K562 (cell line): ENCODE data around the gene MARCHF5. TPM values are rescaled to one million over a fixed set of nuclear protein-coding genes. Genes with fewer than 3 reads are reported as not detected.

Experiments
- DMBX1 ChIP-seq: fragments of 250-450 bp; sonication (Bioruptor Pico); IDR thresholded peaks from 2 replicates; pipeline ENCODE4 v1.8.0; 2022; ENCODE audit warnings: inconsistent platforms, mild to moderate bottlenecking, moderate library complexity, borderline replicate concordance
- HDAC1 ChIP-seq, 2 experiments: fragments of 450-650 bp; IDR thresholded peaks; 2 replicates each; pipeline ENCODE4 v1.6.1; 2016 to 2017; ENCODE audit warnings: inconsistent platforms in 1 of 2, mild to moderate bottlenecking in 1 of 2, moderate library complexity in 1 of 2
- HOXB6 ChIP-seq: fragments of 250-450 bp; sonication (Bioruptor Pico); IDR thresholded peaks from 2 replicates; pipeline ENCODE4 v1.5.1; 2022; ENCODE audit warnings: mild to moderate bottlenecking, borderline replicate concordance
- IRF2 ChIP-seq: sonication (generic); formaldehyde crosslinking; IDR thresholded peaks from 2 replicates; pipeline ENCODE4 v1.8.1; 2022; ENCODE audit warnings: mild to moderate bottlenecking, missing genetic modification reagents
- NEUROD1 ChIP-seq: fragments of 150-350 bp; IDR thresholded peaks from 2 replicates; pipeline ENCODE4 v1.6.1; 2014; ENCODE audit warnings: borderline replicate concordance, low read length, low read depth; ENCODE audit not compliant: partially characterized antibody
- NR4A1 ChIP-seq, 2 experiments: fragments of 250-450 bp in 1 of 2; fragments of 450-650 bp in 1 of 2; sonication (Bioruptor Pico) in 1 of 2; IDR thresholded peaks; 2 replicates each; pipeline versions ENCODE4 v1.4.0 to v1.6.1; 2016 to 2020; ENCODE audit warnings: mild to moderate bottlenecking in 2 of 2, missing compliant biosample characterization in 1 of 2, missing genetic modification characterization in 1 of 2, moderate library complexity in 1 of 2
- PHTF2 ChIP-seq: fragments of 250-450 bp; sonication (Bioruptor Pico); IDR thresholded peaks from 2 replicates; pipeline ENCODE4 v1.5.0; 2021; ENCODE audit warnings: mild to moderate bottlenecking
- POLR2AphosphoS2 ChIP-seq: IDR thresholded peaks from 2 replicates; pipeline ENCODE4 v1.6.1; 2012; ENCODE audit warnings: low read length, improper control_type of control experiment
- POLR3A ChIP-seq: IDR thresholded peaks from 2 replicates; pipeline ENCODE4 v1.6.1; 2011; ENCODE audit warnings: borderline replicate concordance, mild to moderate bottlenecking, moderate library complexity; ENCODE audit not compliant: insufficient read length, insufficient read depth; ENCODE audit errors: extremely low read depth
- PTTG1 ChIP-seq: fragments of 450-650 bp; IDR thresholded peaks from 2 replicates; pipeline ENCODE4 v1.6.1; 2016; ENCODE audit warnings: low read depth, mild to moderate bottlenecking, missing genetic modification characterization, missing compliant biosample characterization
- SMC3 ChIP-seq: conservative IDR thresholded peaks from 2 replicates; pipeline ENCODE4 v1.6.1; 2011; ENCODE audit warnings: low read depth, low read length, improper control_type of control experiment; ENCODE audit not compliant: insufficient read depth
- TBP ChIP-seq: optimal IDR thresholded peaks from 2 replicates; pipeline ENCODE3; 2011; ENCODE audit warnings: low read depth, low read length, improper control_type of control experiment
- ZNF444 ChIP-seq: fragments of 250-450 bp; sonication (Bioruptor Pico); IDR thresholded peaks from 2 replicates; pipeline ENCODE4 v1.4.0; 2020; ENCODE audit warnings: mild to moderate bottlenecking, moderate library complexity
- ZNF583 ChIP-seq: fragments of 250-450 bp; sonication (Bioruptor Pico); IDR thresholded peaks from 2 replicates; pipeline ENCODE4 v1.4.0; 2020
- polyA plus RNA-seq, 8 experiments: library from polyadenylated mRNA; depleted of rRNA in 4 of 8; stranded (reverse) in 5 of 8; unstranded in 3 of 8; fragments of >200 nt; fragmentation: Nextera tagmentation in 2 of 8; fragmentation: Illumina TruSeq in 1 of 8; extraction: Ambion mirVana in 2 of 8; extraction: Trizol in 1 of 8; gene quantifications; 2 replicates each; pipeline versions ENCODE4 v1.2.1 to v1.2.3, GENCODE V29; 2011 to 2014; ENCODE audit warnings: inconsistent platforms in 1 of 8, missing spikeins in 1 of 8
- total RNA-seq, 7 experiments: library from RNA; depleted of rRNA in 6 of 7; stranded (reverse); fragments of >200 nt in 6 of 7; fragmentation: Illumina TruSeq in 2 of 7; extraction: Trizol in 2 of 7; gene quantifications; 2 replicates each; pipeline versions ENCODE4 v1.2.1 to v1.2.3, GENCODE V29; 2011 to 2021; ENCODE audit warnings: low replicate concordance in 1 of 7
- TF ChIP-seq, protein P1 (sequence below): sonication (generic); formaldehyde crosslinking; IDR thresholded peaks from 2 replicates; pipeline ENCODE4 v1.5.0; 2020; ENCODE audit warnings: missing genetic modification reagents
- TF ChIP-seq, protein P2 (sequence below): sonication (generic); formaldehyde crosslinking; IDR thresholded peaks from 2 replicates; pipeline ENCODE4 v1.8.1; 2023; ENCODE audit warnings: mild to moderate bottlenecking, missing genetic modification reagents
- TF ChIP-seq, protein P3 (sequence below): fragments of 450-650 bp; IDR thresholded peaks from 2 replicates; pipeline ENCODE4 v1.6.1; 2017; ENCODE audit warnings: antibody characterized with exemption, mild to moderate bottlenecking
- TF ChIP-seq, protein P4 (sequence below): fragments of 450-650 bp; IDR thresholded peaks from 2 replicates; pipeline ENCODE4 v1.6.1; 2016; ENCODE audit warnings: antibody characterized with exemption

The MARCHF5 gene
- total and polyA plus RNA-seq, 9 of the 15 experiments (the other 6 are each of a cell fraction or from before 2014, with no cell fraction given): 3.4 to 27.2 (median 11.5) TPM

DNA sequence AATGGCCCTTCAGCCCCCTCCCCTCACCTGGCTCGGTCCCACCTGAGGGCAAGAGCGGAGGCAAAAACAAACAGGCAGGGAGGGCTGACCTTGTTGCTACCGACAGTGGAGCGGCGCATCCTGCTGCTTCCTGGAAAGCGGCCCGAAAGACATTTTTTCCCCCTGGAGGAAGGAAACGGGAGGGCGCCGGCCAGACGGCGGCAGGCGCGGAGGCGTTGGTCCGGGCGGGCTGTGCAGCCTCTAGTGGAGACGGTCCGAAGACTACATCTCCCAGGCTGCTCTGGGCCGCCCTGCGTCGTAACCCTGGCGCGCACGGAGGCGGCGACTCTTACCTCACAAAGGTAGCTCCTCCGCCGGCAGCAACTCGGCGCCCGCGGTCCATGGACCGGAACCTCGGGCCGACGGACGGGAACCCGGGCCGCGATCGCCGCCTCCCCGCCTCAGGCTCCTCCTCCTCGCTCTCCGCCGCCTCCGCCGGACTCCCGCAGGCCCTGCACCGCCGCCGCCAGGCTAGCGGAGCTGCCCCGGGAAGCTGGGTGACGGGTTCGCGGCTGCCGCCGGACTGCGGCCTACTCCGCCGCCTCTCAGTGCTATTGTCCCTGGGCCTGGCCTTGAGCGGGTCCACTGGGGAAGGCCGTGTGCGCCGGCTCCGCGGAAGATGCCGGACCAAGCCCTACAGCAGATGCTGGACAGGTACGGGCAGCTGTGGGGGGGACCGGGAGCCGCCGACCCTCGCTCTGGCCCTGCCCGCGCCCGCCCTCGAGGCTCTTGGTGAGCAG, at the start of gene MARCHF5, which contains the start of gene CPEB3 (continued):
- TF ChIP-seq SMC3 (peak; percentile 28; the same call in 1 of the 2 replicates), IRF2 (CRISPR knock-in tag) (no peak), HDAC1 (IDR thresholded peaks at IDR 0.05) (no peak), ZNF583 (CRISPR knock-in tag) (no peak), POLR3A (no peak), ZNF444 (CRISPR knock-in tag) (no peak), PHTF2 (CRISPR knock-in tag) (no peak), TBP (peak; percentile 61), POLR2AphosphoS2 (no peak), NR4A1 (CRISPR knock-in tag; IDR thresholded peaks at IDR 0.05) (no peak), NR4A1 (tag; IDR thresholded peaks at IDR 0.05) (no peak), PTTG1 (tag) (no peak), HOXB6 (CRISPR knock-in tag) (no peak), NEUROD1 (peak; percentile 49), DMBX1 (CRISPR knock-in tag) (no peak)
- TF ChIP-seq, protein P1, sequence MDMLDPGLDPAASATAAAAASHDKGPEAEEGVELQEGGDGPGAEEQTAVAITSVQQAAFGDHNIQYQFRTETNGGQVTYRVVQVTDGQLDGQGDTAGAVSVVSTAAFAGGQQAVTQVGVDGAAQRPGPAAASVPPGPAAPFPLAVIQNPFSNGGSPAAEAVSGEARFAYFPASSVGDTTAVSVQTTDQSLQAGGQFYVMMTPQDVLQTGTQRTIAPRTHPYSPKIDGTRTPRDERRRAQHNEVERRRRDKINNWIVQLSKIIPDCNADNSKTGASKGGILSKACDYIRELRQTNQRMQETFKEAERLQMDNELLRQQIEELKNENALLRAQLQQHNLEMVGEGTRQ (CRISPR knock-in tag): no peak
- TF ChIP-seq, protein P2, sequence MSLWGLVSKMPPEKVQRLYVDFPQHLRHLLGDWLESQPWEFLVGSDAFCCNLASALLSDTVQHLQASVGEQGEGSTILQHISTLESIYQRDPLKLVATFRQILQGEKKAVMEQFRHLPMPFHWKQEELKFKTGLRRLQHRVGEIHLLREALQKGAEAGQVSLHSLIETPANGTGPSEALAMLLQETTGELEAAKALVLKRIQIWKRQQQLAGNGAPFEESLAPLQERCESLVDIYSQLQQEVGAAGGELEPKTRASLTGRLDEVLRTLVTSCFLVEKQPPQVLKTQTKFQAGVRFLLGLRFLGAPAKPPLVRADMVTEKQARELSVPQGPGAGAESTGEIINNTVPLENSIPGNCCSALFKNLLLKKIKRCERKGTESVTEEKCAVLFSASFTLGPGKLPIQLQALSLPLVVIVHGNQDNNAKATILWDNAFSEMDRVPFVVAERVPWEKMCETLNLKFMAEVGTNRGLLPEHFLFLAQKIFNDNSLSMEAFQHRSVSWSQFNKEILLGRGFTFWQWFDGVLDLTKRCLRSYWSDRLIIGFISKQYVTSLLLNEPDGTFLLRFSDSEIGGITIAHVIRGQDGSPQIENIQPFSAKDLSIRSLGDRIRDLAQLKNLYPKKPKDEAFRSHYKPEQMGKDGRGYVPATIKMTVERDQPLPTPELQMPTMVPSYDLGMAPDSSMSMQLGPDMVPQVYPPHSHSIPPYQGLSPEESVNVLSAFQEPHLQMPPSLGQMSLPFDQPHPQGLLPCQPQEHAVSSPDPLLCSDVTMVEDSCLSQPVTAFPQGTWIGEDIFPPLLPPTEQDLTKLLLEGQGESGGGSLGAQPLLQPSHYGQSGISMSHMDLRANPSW (CRISPR knock-in tag): no peak
- TF ChIP-seq, protein P3, sequence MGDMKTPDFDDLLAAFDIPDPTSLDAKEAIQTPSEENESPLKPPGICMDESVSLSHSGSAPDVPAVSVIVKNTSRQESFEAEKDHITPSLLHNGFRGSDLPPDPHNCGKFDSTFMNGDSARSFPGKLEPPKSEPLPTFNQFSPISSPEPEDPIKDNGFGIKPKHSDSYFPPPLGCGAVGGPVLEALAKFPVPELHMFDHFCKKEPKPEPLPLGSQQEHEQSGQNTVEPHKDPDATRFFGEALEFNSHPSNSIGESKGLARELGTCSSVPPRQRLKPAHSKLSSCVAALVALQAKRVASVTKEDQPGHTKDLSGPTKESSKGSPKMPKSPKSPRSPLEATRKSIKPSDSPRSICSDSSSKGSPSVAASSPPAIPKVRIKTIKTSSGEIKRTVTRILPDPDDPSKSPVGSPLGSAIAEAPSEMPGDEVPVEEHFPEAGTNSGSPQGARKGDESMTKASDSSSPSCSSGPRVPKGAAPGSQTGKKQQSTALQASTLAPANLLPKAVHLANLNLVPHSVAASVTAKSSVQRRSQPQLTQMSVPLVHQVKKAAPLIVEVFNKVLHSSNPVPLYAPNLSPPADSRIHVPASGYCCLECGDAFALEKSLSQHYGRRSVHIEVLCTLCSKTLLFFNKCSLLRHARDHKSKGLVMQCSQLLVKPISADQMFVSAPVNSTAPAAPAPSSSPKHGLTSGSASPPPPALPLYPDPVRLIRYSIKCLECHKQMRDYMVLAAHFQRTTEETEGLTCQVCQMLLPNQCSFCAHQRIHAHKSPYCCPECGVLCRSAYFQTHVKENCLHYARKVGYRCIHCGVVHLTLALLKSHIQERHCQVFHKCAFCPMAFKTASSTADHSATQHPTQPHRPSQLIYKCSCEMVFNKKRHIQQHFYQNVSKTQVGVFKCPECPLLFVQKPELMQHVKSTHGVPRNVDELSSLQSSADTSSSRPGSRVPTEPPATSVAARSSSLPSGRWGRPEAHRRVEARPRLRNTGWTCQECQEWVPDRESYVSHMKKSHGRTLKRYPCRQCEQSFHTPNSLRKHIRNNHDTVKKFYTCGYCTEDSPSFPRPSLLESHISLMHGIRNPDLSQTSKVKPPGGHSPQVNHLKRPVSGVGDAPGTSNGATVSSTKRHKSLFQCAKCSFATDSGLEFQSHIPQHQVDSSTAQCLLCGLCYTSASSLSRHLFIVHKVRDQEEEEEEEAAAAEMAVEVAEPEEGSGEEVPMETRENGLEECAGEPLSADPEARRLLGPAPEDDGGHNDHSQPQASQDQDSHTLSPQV: no peak
- TF ChIP-seq, protein P4, sequence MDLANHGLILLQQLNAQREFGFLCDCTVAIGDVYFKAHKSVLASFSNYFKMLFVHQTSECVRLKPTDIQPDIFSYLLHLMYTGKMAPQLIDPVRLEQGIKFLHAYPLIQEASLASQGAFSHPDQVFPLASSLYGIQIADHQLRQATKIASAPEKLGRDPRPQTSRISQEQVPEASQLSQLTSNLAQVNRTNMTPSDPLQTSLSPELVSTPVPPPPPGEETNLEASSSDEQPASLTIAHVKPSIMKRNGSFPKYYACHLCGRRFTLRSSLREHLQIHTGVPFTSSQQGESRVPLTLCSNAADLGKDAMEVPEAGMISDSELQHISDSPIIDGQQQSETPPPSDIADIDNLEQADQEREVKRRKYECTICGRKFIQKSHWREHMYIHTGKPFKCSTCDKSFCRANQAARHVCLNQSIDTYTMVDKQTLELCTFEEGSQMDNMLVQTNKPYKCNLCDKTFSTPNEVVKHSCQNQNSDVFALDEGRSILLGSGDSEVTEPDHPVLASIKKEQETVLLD: no peak
